Globus pallidus (tissue), 1 donor: Measurements from ENCODE around the gene SAPCD1.

Experiments used
- DNase-seq: peaks from one replicate; pipeline ENCODE4 v3.0.0-alpha.2; 2015; ENCODE audit warnings: low spot score

Gene SAPCD1

GRCh38 chr6:31729515-31729978, 32.9 kb upstream of the SAPCD1 start:
- peak; percentile 80 for DNase-seq

- peak; percentile 79 for DNase-seq
Measured at GRCh38 chr6:31729979-31730630, 32.4 kb upstream of the SAPCD1 start.

GRCh38 chr6:31730631-31731086, 31.8 kb upstream of the SAPCD1 start:
- DNase-seq: no peak

- no peak for DNase-seq
Measured at GRCh38 chr6:31732029-31732428, 30.4 kb upstream of the SAPCD1 start.

- no peak for DNase-seq
Measured at GRCh38 chr6:31733734-31734133, 28.7 kb upstream of the SAPCD1 start.

- no peak for DNase-seq
Measured at GRCh38 chr6:31734247-31734820, 28.1 kb upstream of the SAPCD1 start.

GRCh38 chr6:31734821-31735406, 27.5 kb upstream of the SAPCD1 start:
- no peak for DNase-seq

- peak; percentile 33 for DNase-seq
Measured at GRCh38 chr6:31736021-31736767, 26.3 kb upstream of the SAPCD1 start, which contains the start of gene CLIC1. CLIC1 (minus strand) TSS chr6:31736530; CDS start chr6:31736300, 230 bp downstream.

- DNase-seq: no peak
Measured at GRCh38 chr6:31736768-31737314, 25.6 kb upstream of the SAPCD1 start.

- DNase-seq: peak; percentile 20
Measured at GRCh38 chr6:31737315-31737990, 25.0 kb upstream of the SAPCD1 start.

- DNase-seq: peak; percentile 60
Measured at GRCh38 chr6:31737991-31738979, 24.2 kb upstream of the SAPCD1 start.

GRCh38 chr6:31739639-31740396, 22.6 kb upstream of the SAPCD1 start, which contains the start of gene MSH5:
MSH5 (plus strand) TSS chr6:31740005; CDS start chr6:31740467, 462 bp downstream.
- DNase-seq: peak; percentile 98

- no peak for DNase-seq
Measured at GRCh38 chr6:31740397-31741223, 21.8 kb upstream of the SAPCD1 start.

- no peak for DNase-seq
Measured at GRCh38 chr6:31741815-31742214, 20.6 kb upstream of the SAPCD1 start.

GRCh38 chr6:31742894-31743293, 19.6 kb upstream of the SAPCD1 start:
- no peak for DNase-seq

GRCh38 chr6:31744422-31744821, 18.0 kb upstream of the SAPCD1 start:
- DNase-seq: no peak

- no peak for DNase-seq
Measured at GRCh38 chr6:31749301-31750036, 13.0 kb upstream of the SAPCD1 start.
